Activated naive CD8-positive, alpha-beta T cell treated with anti-CD3 and anti-CD28 coated beads, Interleukin-2, amount 50 U/mL, for 24 hours (primary cell): ENCODE results near the gene CD34.
"Not testable (repeated sequence)": the region's sequence is repeated elsewhere in the genome, so short reads cannot be mapped to it uniquely, and the experiment has no call there.

Experiments used
- ATAC-seq: fragments of 150-1000 bp; cut with Tn5 transposase; one replicate; pipeline ENCODE4 v1.10.0; 2021
- DNase-seq: peaks from one replicate; pipeline ENCODE4 v3.0.0; 2021
- H3K27ac Mint-ChIP-seq: one replicate; pipeline ENCODE4 v1.8.0; 2021; ENCODE audit warnings: mild to moderate bottlenecking, mixed read lengths
- H3K27me3 Mint-ChIP-seq: one replicate; pipeline ENCODE4 v1.8.0; 2021; ENCODE audit warnings: mixed read lengths
- H3K36me3 Mint-ChIP-seq: one replicate; pipeline ENCODE4 v1.8.0; 2021; ENCODE audit warnings: low read depth, mixed read lengths
- H3K4me1 Mint-ChIP-seq: one replicate; pipeline ENCODE4 v1.8.0; 2021; ENCODE audit warnings: mixed read lengths
- H3K4me3 Mint-ChIP-seq: one replicate; pipeline ENCODE4 v1.8.0; 2021; ENCODE audit warnings: mild to moderate bottlenecking, moderate library complexity, mixed read lengths
- H3K9me3 Mint-ChIP-seq: one replicate; pipeline ENCODE4 v1.8.0; 2021; ENCODE audit warnings: mixed read lengths

Gene CD34

GRCh38 chr1:207944571-207944970, 33.6 kb upstream of the CD34 start:
- Mint-ChIP-seq H3K36me3 (no peaks in the 10 kb centered on the region), H3K27me3 (peaks cover 17% of the 10 kb centered on the region), H3K4me3 (no peak overlapping the region), H3K4me1 (no peaks in the 10 kb centered on the region), H3K9me3 (no peaks in the 10 kb centered on the region), H3K27ac (no peak overlapping the region)
- DNase-seq (no peak), ATAC-seq (no peak)

GRCh38 chr1:207942337-207942741, 31.4 kb upstream of the CD34 start:
- H3K27ac Mint-ChIP-seq, DNase-seq, H3K4me3 Mint-ChIP-seq, H3K4me1 Mint-ChIP-seq, H3K36me3 Mint-ChIP-seq, ATAC-seq, H3K9me3 Mint-ChIP-seq: not testable (repeated sequence)
- peaks cover 20% of the 10 kb centered on the region for H3K27me3 Mint-ChIP-seq

GRCh38 chr1:207941665-207942064, 30.7 kb upstream of the CD34 start:
- DNase-seq (no peak), ATAC-seq (no peak)
- Mint-ChIP-seq H3K4me3 (no peak overlapping the region), H3K4me1 (no peaks in the 10 kb centered on the region), H3K9me3 (no peaks in the 10 kb centered on the region), H3K27me3 (peaks cover 25% of the 10 kb centered on the region), H3K36me3 (no peaks in the 10 kb centered on the region), H3K27ac (no peak overlapping the region)

GRCh38 chr1:207938016-207938415, 27.1 kb upstream of the CD34 start:
- Mint-ChIP-seq H3K9me3 (peaks cover 15% of the 10 kb centered on the region), H3K36me3 (no peaks in the 10 kb centered on the region), H3K4me3 (no peak overlapping the region), H3K27me3 (peaks cover 28% of the 10 kb centered on the region), H3K27ac (no peak overlapping the region), H3K4me1 (no peaks in the 10 kb centered on the region)
- DNase-seq: no peak
- no peak for ATAC-seq

- Mint-ChIP-seq H3K4me1 (no peaks in the 10 kb centered on the region), H3K36me3 (no peaks in the 10 kb centered on the region), H3K27me3 (peaks cover 25% of the 10 kb centered on the region), H3K4me3 (no peak overlapping the region), H3K27ac (no peak overlapping the region), H3K9me3 (peaks cover 15% of the 10 kb centered on the region)
- DNase-seq (no peak), ATAC-seq (no peak)
Measured at GRCh38 chr1:207937204-207937603, 26.3 kb upstream of the CD34 start.

GRCh38 chr1:207935166-207935583, 24.2 kb upstream of the CD34 start:
- Mint-ChIP-seq H3K36me3 (no peaks in the 10 kb centered on the region), H3K27me3 (peaks cover 16% of the 10 kb centered on the region), H3K4me3 (no peak overlapping the region), H3K4me1 (no peaks in the 10 kb centered on the region), H3K27ac (no peak overlapping the region), H3K9me3 (peaks cover 15% of the 10 kb centered on the region)
- no peak for ATAC-seq
- DNase-seq: no peak

- ATAC-seq (no peak), DNase-seq (no peak)
- Mint-ChIP-seq H3K9me3 (peaks cover 15% of the 10 kb centered on the region), H3K27me3 (peaks cover 9% of the 10 kb centered on the region), H3K27ac (no peak overlapping the region), H3K4me1 (no peaks in the 10 kb centered on the region), H3K4me3 (no peak overlapping the region), H3K36me3 (no peaks in the 10 kb centered on the region)
Measured at GRCh38 chr1:207933205-207933800, 22.4 kb upstream of the CD34 start.

GRCh38 chr1:207926984-207927383, 16.1 kb upstream of the CD34 start:
- no peak overlapping the region for H3K4me3 Mint-ChIP-seq
- no peaks in the 10 kb centered on the region for H3K36me3 Mint-ChIP-seq
- peaks cover 16% of the 10 kb centered on the region for H3K27me3 Mint-ChIP-seq

GRCh38 chr1:207925969-207926368, 15.0 kb upstream of the CD34 start:
- H3K36me3 Mint-ChIP-seq, H3K27ac Mint-ChIP-seq, H3K9me3 Mint-ChIP-seq, H3K4me1 Mint-ChIP-seq, H3K4me3 Mint-ChIP-seq, DNase-seq, ATAC-seq: not testable (repeated sequence)
- peaks cover 18% of the 10 kb centered on the region for H3K27me3 Mint-ChIP-seq

More at GRCh38 chr1:207926984-207927383, 16.1 kb upstream of the CD34 start:
- no peak for ATAC-seq
- Mint-ChIP-seq H3K27ac (no peak overlapping the region), H3K4me1 (no peaks in the 10 kb centered on the region), H3K9me3 (no peaks in the 10 kb centered on the region)
- DNase-seq: no peak

GRCh38 chr1:207925210-207925609, 14.3 kb upstream of the CD34 start:
- Mint-ChIP-seq H3K27me3 (peaks cover 18% of the 10 kb centered on the region), H3K27ac (no peak overlapping the region), H3K4me3 (no peak overlapping the region), H3K36me3 (no peaks in the 10 kb centered on the region), H3K9me3 (no peaks in the 10 kb centered on the region), H3K4me1 (no peaks in the 10 kb centered on the region)
- DNase-seq (no peak), ATAC-seq (no peak)

GRCh38 chr1:207923561-207923960, 12.6 kb upstream of the CD34 start:
- Mint-ChIP-seq H3K27ac (no peak overlapping the region), H3K27me3 (peaks cover 23% of the 10 kb centered on the region), H3K9me3 (no peaks in the 10 kb centered on the region), H3K4me1 (peaks cover 1% of the 10 kb centered on the region), H3K4me3 (no peak overlapping the region), H3K36me3 (no peaks in the 10 kb centered on the region)
- ATAC-seq (no peak), DNase-seq (no peak)

- Mint-ChIP-seq H3K36me3 (no peaks in the 10 kb centered on the region), H3K4me1 (peaks cover 1% of the 10 kb centered on the region), H3K4me3 (no peak overlapping the region), H3K27ac (no peak overlapping the region), H3K27me3 (peaks cover 25% of the 10 kb centered on the region), H3K9me3 (no peaks in the 10 kb centered on the region)
- DNase-seq (no peak), ATAC-seq (no peak)
Measured at GRCh38 chr1:207923121-207923520, 12.2 kb upstream of the CD34 start.

GRCh38 chr1:207922554-207922953, 11.6 kb upstream of the CD34 start:
- Mint-ChIP-seq H3K9me3 (no peaks in the 10 kb centered on the region), H3K4me3 (no peak overlapping the region), H3K27ac (no peak overlapping the region), H3K27me3 (peaks cover 25% of the 10 kb centered on the region), H3K36me3 (no peaks in the 10 kb centered on the region), H3K4me1 (peaks cover 1% of the 10 kb centered on the region)
- DNase-seq: no peak
- no peak for ATAC-seq

GRCh38 chr1:207921321-207921720, 10.4 kb upstream of the CD34 start:
- H3K27me3 Mint-ChIP-seq: peaks cover 25% of the 10 kb centered on the region
- ATAC-seq (no peak), DNase-seq (no peak)
- no peaks in the 10 kb centered on the region for H3K9me3 Mint-ChIP-seq
- no peak overlapping the region for H3K4me3 Mint-ChIP-seq
- H3K27ac Mint-ChIP-seq: no peak overlapping the region
- H3K36me3 Mint-ChIP-seq: no peaks in the 10 kb centered on the region
- H3K4me1 Mint-ChIP-seq: peaks cover 1% of the 10 kb centered on the region

- DNase-seq (no peak), ATAC-seq (no peak)
- H3K36me3 Mint-ChIP-seq: no peaks in the 10 kb centered on the region
- H3K9me3 Mint-ChIP-seq: no peaks in the 10 kb centered on the region
- no peak overlapping the region for H3K4me3 Mint-ChIP-seq
- H3K4me1 Mint-ChIP-seq: peaks cover 1% of the 10 kb centered on the region
- no peak overlapping the region for H3K27ac Mint-ChIP-seq
- peaks cover 25% of the 10 kb centered on the region for H3K27me3 Mint-ChIP-seq
Measured at GRCh38 chr1:207920444-207921021, 9.6 kb upstream of the CD34 start.
